COR-L47 (cell line): ENCODE measurements around the gene CHPF.

Experiments
- DNase-seq: peaks from one replicate; lab custom pipeline; 2025; lab: John Stamatoyannopoulos, UW

Gene CHPF

DNA sequence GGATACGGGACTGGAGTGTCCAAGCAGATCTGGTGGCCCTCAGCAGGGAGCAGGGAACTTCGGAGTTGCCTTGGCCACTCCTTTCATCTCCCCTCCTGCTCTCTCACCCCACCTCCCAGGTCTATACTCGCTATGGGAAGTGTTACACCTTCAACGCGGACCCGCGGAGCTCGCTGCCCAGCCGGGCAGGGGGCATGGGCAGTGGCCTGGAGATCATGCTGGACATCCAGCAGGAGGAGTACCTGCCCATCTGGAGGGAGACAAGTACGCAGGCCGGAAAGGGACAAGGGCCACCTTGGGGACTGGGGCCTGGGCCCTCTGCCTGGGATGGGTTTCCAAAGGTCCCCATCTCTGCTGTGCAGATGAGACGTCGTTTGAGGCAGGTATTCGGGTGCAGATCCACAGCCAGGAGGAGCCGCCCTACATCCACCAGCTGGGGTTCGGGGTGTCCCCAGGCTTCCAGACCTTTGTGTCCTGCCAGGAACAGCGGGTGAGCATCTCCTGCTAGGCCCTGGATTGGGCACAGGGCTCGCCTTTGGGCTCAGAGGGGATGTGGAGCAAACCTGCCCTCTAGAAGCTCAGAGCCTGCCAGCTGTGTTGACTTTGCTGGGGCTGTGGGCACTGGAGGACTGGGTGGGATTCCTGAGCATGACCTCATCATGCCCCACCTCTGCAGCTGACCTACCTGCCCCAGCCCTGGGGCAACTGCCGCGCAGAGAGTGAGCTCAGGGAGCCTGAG is 11.8 kb downstream of the CHPF start:
- no peak for DNase-seq

DNA sequence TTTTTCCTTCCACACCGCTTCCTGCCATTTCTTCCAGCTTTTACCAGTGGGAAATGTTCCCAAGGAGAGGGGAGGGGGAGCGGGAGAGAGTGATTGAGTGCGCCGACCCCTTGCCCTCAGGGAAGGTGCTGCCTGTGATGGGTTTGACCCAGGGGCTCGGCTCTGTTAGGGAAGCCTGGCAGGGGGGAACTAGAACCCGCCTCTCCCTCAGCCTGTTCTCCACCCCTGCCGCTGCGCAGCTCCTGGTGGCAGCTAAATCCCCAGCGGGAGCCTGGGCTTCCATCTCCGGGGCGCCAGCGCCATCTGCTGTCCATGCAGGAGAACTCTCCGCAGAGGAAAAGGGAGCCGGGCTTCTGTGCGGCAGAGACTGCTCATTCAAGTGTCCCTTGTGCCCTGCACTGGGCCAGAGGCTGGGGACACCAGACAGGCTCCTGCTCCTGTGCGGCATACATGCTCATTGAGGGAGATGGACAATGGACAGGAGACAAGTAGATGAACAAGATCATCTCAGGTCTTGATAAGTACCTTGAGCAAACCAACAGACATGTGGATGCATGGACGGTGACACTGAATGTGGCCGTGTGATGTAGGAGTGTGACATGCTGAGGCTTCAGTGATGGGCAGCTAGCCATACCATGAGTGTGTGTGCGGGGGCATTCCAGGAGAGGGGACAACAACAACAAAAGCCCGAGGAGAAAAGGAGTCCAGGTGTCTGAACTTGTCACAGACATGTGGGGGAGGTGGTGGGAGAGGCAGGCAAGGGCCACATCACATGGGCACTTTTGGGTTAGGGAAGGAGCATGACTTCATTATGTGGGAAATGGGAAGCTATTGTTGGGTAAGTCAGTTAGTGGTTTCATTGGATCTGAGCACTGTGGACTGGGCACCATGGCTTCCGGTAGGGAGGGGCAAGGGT is 13.3 kb downstream of the CHPF start:
- DNase-seq = peak; percentile 80

GRCh38 chr2:219527472-219527871 is 16.1 kb downstream of the CHPF start:
- DNase-seq = no peak

GRCh38 chr2:219527076-219527394 is 16.6 kb downstream of the CHPF start:
- DNase-seq = no peak

DNA sequence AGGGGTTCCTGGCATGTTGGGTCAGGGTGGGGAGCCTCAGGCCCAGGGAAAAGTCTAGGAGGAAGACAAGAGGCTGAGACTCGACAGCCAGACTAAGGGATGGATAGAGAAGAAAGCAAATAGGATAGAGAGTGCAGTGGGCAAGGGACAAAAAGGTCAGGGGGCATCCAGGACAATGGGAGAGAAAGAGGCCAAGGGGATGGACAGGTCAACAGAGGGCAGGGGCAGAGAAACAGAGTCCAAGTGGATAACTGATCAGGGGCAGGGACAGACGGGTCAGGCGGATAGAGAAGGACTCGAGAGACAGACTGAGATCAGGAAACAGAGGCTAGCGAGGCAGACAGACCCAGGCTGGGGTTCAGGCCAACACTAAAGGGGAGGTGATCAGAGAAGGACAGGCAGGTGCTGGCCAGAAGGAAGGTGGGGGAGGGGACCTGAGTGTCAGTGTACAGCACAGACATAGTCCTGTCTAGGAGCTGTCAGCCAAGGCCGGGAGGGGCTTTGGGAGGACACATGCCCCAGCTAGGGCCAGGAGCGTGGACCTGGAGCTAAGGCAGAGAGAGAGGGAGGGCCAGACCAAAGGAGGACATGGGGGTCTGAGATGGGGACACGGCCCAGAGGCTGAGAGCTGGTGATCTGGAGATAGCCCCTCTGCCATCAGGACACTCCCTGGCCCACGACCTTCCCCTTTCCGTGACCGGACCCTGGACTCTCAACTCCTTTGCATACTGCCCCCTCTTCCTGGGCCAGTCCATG is 17.1 kb downstream of the CHPF start:
- no peak for DNase-seq

- DNase-seq = no peak
Measured at GRCh38 chr2:219525533-219526232, 17.9 kb downstream of the CHPF start.

GRCh38 chr2:219524817-219525216 is 18.8 kb downstream of the CHPF start:
- DNase-seq = no peak

DNA sequence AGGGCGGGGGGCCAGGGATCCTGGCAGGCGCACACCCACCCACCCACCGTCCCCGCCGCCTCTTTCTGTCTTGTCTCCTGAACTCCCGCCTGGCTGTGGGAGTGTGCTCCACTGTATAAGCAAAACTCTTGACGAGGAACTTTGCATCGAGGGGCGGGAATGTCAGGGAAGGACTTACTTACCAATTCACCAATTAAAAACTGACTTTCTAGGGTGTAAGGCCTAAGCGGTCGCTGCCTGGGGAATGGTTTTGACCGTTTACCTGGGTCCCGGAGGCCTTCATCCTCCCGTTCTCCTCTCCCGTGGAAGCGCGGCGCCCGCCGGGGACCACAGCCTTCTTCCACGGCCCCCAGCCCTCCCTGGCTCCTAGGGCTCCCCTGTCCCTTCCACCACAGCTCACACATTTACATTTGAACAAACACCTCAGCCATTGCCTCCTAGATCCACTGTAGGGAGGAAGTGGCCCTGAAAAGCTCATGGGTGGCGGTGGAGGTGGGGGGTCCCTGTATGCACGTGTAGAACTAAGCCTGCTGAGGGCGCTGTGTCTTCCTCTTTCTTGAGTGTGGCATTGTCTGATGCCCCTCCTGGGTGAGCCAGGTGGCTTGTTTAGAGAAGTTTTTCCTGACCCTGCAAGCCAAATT is 20.5 kb downstream of the CHPF start:
- no peak for DNase-seq

DNA sequence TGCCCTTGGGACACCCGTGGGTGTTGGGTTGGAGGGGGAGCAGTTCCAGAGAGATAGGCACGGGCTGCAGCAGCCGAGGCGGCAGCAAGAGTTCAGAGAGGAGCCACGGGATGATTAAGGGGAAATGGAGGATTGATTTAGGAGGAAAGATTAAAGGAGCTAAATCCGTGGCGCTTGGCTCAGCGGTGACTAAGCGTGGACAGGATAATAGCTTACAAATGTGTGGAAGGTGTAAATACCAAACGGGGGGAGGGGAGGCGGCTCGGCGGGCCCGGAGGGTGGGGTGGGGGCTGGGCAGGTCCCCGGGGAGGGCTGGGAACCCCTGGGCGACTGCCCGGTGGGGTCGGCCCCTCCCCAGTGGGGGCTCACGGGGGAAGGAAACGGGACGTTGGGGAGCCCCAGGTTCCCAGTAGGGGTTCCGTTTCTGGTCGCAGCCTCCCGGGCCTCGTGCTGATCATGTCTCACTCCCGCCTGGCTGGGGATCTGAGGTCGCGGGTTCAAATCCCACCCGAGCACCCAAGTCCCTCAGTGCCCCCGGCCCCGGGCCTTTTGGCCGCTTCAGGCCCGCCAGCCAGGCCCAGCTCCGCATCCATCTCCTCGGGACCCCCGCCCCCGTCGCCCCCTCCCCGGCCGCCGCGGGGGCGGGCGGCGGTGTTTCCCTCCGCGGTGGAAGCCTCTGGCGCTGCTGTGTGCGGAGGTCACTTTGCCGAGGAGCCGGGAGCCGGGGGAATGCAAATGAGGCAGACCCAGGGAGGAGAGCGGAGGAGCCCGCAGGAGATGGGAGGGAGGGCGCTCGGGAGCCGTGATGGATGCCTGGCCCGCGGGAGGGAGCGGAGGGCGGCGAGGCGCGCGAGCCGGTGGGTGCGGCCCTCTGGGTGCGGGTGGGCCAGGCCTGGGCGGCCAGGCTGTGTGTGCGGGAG is 21.2 kb downstream of the CHPF start:
- no peak for DNase-seq

DNA sequence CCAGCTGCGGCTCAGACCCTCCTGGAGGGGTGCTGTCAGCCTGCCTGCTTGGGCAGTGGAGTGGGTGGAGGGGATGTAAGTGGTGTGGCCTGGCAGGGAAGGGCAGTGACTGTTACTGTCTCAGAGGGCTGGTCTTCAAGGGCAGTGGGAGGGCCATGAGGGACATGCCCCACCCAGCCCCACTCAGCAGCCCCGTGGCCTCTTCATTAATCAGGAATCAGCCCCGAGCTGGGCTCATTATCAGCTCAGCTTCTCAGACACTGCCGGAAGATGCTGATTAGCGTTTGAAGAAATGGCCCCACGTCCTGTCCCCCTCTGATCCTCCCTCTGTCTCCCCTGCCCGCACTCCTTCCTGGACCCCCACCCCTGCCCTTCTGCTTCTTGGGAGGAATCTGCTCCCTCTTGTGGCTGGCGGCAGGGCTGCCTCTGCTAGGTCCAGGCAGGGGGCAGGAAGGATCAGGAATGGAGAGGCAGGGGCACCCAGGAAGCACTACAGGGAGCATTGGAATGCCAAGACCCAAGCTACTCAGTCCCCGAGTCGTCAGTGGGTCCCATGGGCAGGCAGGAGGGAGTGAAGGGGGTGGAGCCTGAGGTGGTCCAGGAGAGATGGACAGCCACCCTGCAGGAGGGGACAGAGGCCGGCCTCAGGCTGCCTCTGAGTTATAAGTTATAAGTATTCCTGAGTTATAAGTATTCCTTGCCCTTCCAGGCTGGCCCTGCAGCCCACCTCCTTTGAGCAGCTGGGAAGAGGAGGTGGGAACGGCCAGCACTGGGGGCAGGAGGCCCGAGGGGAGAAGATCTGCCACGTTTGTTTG is 22.3 kb downstream of the CHPF start:
- DNase-seq = peak; percentile 30

DNA sequence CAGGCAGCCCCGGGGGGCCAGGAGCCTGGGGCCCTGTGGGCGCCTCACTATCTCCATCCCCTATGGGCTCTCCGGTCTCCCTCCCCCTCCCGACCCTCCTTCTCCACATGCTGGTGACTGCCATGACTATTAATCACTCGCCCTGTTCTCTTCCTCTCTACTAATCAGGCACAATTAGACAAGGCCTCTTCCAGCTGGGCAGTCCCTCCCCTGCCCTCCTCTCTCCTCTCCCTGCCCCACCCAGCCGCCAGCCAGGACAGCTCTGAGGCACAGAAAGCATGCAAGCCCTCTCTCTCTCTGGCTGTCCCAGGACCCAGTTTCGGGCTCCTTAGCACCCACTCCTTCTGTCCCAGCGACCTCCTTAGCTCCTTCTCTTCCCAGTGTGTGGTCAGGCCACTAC is 23.5 kb downstream of the CHPF start:
- no peak for DNase-seq

DNA sequence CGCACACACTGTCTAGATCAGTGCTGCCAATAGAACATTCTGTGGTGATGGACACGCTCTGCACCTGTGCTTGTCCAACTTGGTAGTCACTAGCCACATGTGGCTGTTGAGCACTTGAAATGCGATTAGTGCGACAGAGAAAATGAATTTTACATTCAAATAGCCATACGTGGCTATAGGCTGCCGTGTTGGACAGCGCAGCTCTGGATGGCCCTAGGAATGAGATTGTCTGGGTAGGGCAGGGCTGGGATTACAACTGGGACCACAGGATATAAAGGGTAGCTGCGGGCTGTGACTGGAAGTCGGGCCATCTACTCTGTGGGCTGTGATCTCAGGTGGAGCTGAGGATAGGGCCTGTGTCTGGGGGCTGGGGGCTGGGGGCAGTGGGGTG is 24.1 kb downstream of the CHPF start:
- no peak for DNase-seq

GRCh38 chr2:219517954-219518778 is 25.4 kb downstream of the CHPF start:
- DNase-seq = no peak

- DNase-seq = no peak
Measured at GRCh38 chr2:219516888-219517287, 26.7 kb downstream of the CHPF start.

DNA sequence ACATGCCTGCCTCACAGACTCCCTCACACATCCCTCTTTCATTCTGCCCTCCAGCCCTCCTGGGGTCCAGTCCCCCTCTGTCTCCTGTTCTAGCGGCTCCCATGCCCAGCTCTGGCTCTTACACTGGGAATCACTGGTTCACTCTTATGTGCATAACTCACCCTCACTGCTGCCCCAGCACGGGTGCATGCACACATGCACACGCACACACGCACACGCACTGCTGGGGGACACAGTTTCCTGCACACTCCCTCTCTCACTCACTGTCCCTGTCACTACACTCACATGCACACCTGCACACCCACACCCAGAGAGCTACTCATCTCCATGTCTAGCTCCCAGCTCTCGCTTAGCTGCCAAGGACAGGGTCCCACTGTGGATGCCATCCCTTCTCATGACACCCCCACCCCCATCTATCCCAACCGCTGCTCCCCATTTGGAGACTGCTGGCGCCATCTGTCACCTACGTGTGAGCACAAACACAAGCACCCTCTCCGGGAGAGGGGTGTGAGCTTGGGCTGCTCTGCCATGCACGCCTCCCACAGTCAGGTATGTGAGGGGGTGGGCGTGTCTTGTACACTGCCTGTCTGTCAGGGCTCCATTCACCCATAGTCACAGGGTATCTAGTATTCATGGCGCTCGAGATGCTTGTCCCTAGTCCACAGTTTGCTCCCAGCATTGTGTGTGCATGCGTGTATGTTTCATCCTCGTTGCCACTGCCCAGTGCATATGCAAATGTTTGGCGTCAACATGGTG is 27.6 kb downstream of the CHPF start:
- DNase-seq = no peak

DNA sequence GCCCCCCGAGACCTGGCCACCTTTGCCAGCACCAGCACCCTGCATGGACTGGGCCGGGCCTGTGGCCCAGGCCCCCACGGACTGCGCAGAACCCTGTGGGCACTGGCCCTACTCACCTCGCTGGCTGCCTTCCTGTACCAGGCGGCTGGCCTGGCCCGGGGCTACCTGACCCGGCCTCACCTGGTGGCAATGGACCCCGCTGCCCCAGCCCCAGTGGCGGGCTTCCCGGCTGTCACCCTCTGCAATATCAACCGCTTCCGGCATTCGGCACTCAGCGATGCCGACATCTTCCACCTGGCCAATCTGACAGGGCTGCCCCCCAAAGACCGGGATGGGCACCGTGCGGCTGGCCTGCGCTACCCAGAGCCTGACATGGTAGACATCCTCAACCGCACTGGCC is 28.8 kb downstream of the CHPF start:
- DNase-seq = no peak

GRCh38 chr2:219514196-219514761 is 29.3 kb downstream of the CHPF start, which contains the start of gene ASIC4:
Gene ASIC4 (plus strand): TSS chr2:219514482. CDS start chr2:219514725, 243 bp downstream.
- DNase-seq = peak; percentile 16

DNA sequence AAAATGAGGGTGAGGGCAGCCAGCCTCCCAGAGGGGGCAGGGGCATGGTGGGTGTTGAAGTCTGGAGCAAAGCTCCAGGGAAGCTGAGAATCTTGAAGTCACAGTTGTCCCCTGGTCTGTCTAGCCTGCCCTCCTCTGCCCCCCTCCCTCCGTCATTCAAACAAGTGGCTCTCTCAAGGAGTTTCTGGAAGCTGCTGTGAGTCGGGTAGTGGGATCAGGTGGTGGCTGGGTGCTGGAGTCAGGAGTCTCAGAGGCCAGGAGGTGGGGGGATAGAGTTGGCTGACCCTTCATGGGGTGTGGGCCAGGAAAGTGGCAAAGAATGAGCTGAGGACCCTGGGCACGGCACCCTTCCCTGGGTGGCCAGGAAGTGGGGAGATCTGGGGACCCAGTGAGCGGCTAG is 29.8 kb downstream of the CHPF start:
- DNase-seq = no peak
